NCI-H128 (cell line): Measurements from ENCODE around the gene SMAP1.
"Not testable (repeated sequence)": the region's sequence is repeated elsewhere in the genome, so short reads cannot be mapped to it uniquely, and the experiment has no call there.

ENCODE experiments used
- DNase-seq: peaks from one replicate; lab custom pipeline; 2025; ENCODE audit not compliant: unreplicated experiment; lab: John Stamatoyannopoulos, UW

The SMAP1 gene

DNA sequence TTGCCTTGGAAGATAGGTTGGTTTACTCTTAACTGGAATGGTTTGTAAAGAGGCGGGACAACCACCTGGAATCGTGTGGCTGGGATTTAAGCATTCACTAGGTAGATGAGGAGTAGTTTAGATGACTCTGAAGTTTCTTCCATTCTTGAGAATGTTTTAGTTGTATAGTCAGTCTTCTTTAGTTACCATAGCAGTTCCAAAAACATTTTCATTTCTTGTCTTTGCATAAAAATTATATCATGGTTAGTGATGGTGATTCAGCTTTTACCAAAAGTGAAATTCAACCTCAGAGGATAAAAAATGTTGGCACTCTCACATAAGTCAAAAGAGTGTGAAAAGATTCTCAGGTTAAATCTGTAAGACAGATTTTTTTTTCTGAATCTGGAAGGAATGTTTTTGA, 70.3 kb downstream of the SMAP1 start:
- DNase-seq: no peak

DNA sequence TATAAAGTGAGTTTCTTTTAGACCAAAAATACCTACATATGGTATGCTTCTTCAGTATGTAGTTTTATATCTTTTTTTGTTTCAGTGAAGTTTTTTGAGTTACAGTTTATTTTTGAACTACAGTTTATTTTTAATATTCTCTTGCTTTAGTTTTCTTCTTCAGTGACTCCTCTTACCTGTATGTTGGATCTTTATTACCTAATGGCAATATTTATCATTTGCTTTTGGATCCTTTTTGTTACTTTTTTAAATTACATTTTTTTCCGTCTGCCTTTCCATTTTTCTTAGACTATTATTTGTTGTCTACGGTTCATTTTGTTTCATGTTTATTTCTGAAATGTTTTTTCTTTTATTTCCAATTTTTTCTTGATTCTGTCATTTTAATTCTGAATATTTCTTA, 71.9 kb downstream of the SMAP1 start:
- DNase-seq: no peak

DNA sequence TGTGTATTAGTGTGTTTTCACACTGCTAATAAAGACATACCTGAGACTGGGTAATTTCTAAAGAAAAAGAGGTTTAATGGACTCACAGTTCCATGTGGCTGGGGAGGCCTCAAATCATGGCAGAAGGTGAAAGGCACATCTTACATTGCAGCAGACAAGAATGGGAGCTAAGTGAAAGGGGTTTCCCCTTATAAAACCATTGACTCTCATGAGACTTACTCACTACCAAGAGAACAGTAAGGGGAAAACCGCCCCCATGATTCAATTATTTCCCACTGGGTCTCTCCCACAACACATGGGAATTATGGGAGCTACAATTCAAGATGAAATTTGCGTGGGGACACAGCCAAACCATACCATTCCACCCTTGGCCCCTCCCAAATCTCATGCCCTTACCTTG, 73.1 kb downstream of the SMAP1 start:
- DNase-seq: not testable (repeated sequence)

DNA sequence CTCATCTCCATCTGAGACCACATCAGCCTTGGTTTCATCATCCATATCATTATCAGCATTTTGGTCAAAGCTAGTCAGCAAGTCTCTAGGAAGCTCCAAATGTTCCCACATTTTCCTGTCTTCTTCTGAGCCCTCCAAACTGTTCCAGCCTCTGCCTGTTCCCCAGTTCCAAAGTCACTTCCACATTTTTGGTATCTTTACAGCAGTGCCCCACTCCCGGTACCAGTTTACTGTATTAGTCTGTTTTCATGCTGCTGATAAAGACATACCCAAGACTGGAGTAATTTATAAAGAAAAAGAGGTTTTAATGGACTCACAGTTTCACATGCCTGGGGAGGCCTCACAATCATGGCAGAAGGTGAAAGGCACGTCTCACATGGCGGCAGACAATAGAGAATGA, 74.8 kb downstream of the SMAP1 start:
- DNase-seq: not testable (repeated sequence)

DNA sequence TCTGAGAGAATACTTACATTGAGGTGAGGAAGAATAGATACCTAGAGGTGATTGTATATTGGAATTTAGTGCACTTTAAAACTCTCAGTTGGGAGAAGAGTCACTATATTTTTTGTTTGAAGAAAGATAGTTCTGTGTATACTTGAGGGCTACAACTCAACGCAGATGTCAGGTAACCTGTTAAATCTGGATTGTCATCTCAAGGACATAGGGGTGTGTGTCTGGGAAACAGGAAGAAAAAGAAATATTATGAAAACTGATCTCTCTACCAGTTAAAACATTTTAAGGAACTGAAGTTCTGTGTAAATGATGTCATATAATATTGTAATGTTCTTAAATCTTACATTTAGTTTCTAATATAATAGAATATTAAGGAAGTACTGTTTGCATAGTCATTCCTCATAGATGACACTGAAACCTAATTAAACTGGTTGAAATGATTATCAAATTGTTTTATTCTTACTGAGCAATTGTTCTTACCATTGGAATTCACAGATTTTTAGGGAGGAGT, 86.2 kb downstream of the SMAP1 start:
- no peak for DNase-seq

DNA sequence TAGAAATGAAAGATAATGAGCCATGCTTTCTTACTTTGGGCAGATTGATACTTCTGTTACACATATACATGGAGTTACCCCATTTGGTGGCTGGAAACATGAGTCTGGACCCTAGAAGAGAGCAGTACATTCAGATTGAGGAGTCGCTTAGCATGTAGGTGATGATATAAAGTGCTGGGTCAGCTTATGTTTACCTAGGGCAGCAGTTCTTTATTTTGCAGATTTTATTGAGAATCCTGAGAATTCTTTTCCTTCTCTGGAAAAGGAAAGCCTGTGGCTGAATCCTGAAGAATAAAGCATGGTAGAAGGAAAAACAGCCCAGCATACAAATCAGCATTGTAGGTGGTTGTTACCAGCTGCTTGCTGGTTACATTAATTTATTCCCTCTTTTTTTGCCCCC, 91.2 kb downstream of the SMAP1 start:
- DNase-seq: no peak

DNA sequence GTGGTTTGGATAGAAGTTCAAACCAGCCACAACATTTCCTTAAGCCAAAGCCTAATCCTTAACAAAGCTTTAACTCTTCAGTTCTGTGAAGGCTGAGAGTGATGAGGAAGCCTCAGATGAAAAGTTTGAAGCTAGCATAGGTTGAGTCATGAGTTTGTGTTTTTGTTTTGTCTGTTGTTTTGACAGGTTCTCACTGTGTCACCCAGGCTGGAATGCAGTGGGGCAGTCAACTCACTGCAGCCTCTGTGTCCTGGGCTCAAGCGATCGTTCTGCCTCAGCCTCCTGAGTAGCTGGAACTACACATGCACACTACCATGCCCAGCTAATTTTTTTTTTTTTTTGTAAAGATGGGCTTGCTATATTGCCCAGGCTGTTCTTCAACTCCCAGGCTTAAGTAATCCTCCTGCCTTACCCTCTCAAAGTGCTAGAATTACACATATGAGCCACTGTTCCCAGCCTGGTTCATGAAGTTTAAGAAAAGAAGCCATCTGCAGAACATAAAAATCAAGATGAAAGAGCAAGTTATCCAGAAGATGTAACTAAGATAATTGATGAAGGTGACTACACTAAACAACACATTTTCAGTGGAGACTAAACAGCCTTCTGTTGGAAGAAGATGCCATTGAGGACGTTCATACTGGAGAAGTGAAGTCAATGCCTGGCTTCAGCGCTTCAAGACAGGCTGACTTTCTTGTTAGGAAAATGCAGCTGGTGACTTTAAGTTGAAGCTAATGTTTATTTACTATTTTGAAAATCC, 96.2 kb downstream of the SMAP1 start:
- no peak for DNase-seq

DNA sequence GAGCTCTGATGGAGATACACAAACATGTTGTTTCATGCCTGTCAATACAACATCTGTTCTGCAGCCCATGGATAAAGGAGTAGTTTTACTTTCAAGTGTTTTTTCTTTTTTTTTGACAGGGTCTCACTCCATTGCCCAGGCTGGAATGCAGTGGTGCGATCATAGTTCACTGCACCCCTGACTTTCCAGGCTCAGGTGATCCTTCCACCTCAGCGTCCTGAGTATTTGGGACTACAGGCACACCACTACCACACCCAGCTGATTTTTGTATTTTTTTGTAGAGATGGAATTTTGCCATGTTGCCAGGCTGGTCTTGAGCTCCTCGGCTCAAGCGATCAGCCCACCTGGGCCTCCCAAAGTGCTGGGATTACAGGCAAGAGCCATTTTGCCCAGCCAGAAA, 97.0 kb downstream of the SMAP1 start:
- DNase-seq: no peak

DNA sequence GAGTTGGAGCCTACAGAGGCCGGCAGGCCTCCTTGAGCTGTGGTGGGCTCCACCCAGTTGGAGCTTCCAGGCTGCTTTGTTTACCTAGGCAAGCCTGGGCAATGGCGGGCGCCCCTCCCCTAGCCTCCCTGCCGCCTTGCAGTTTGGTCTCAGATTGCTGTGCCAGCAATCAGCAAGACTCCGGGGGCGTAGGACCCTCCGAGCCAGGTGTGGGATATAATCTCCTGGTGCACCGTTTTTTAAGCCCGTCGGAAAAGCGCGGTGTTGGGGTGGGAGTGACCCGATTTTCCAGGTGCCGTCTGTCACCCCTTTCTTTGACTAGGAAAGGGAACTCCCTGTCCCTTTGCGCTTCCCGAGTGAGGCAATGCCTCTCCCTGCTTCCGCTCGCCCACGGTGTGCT, 103.7 kb downstream of the SMAP1 start:
- DNase-seq: not testable (repeated sequence)

DNA sequence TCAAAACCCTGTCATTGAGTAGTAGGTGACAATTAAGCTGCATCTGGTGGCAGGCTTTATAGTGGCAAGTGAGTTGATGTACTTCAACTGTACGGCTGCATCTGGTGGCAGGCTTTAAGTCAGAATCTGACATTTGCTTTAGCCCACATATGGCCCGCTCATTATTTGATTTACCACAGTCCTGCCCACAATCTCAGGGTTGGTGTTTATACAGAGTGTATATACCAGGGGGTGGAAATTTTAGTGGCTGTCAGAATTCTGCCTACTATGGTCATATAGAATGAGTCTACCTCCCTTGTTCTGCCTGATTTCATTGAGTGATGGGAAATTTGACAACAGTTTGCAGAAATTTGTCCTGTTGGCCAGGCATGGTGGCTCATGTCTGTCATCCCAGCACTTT, 112.3 kb downstream of the SMAP1 start:
- no peak for DNase-seq

DNA sequence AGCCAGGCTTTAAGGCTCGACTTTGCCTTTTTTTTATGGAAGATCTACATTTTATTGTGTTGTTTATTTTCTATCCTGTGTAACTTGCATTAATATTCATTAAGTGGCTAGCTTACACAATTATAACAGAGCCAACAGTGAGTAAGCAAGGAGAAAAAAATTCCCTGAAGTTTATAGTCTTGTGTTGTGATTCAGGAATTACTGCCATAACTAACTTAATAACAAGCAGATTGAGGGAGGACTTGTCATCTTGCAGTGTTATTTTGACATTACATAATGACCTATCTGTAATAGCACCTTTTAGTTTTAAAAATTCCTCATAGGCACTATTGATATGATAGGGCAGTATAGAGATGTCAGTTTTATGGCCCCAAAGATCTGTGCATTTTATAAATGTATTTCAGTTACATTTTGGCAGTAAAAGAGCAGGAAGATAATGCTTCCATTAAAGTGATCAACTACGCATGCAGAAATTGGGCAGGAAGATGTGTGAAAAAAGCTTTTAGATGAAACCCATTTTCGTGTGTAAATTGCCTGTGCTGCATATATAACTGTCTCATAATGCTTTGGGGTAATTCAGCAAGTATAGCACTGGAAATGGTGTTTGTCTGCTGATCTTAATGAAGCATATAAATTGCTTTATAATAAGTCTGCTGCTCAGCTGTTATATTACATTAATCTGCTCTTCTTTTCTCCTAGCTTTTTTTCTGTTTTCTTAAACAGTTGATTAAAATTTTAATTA, 123.0 kb downstream of the SMAP1 start:
- DNase-seq: no peak

DNA sequence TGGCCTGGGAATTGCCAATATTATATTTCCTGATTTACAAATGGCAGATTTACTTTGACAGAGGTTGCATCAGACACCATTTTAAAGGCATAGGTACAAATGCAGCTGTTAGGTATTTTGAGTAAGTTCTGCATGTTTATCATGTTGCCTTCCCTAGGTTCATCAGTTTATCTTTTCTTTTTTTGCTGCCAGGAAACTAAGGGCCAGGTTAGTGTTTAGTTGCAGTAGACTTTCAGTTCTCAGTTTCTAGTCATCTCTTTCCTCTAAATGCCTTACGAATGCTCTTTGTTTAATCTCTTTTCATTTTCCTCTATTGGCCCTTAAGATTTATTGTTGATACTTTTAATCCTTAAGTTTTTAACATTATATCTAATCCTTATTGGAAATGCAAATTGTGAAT, 129.9 kb downstream of the SMAP1 start:
- DNase-seq: no peak

DNA sequence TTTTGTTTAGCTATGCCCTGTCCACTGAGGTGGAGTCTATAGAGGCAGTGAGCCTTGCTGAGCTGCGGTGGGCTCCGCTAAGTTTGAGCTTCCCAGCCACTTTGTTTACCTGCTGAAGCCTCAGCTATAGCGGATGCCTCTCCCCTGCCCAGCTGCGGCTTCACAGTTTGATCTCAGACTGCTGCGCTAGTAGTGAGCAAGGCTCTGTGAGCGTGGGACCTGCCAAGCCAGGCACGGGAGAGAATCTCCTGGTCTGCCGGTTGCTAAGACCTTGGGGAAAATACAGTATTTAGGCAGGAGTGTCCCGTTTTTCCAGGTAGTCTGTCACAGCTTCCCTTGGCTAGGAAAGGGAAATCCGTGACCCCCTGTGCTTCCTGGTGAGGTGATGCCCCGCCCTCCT, 138.4 kb downstream of the SMAP1 start:
- no peak for DNase-seq

DNA sequence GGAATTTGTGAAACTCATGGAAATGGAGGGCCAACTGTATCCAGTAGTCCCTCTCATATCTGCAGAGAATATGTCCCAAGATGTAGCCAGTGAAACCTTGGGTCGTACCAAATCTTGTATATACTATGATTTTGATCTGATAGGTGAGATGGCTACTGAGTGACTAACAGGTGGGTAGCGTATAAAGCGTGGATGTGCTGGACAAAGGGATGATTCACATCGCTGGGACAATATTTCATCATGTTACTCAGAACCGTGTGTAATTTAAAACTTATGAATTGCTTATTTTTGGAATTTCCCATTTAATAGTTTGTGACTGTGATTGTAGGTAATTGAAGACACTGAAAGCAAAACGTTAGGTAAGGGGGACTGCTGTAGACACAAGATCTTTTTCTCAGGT, 144.1 kb downstream of the SMAP1 start:
- no peak for DNase-seq

DNA sequence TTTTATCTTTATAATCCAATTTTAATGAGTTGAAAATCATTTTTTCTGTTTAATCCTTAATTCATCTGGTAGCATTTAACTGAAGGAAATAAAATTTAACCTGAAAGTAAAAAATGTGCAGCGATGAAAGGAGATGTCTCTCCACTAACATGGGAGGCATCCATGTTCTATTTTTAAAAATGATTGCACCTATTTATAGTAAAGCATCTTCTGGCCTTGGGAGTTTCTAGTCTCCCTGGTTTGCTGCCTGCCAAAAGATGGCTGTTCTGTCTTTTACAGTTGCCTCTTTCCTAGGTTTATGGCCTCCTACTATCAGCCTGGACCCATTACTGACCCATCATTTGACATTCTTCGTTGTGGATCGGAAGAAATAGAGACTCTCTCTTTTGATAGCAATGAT, 146.2 kb downstream of the SMAP1 start:
- DNase-seq: no peak

DNA sequence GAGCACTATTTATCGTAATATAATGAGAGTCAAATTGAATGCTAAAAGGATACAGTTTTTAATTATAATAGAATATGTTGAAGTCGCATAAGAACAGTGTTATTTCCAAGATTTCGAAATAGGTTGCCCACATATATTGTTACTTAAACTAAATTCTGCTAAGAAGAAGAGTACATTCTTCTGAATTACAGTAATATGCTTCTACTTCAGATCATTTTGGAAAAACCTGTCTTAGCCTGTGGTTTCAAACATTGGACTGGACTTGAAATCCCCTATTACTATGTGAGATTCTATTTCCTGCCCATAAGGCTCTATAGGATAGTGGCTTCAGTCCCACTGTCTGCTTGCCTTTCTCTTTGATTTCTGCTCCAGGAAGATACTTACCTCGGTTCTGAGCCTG, 152.0 kb downstream of the SMAP1 start:
- DNase-seq: no peak

DNA sequence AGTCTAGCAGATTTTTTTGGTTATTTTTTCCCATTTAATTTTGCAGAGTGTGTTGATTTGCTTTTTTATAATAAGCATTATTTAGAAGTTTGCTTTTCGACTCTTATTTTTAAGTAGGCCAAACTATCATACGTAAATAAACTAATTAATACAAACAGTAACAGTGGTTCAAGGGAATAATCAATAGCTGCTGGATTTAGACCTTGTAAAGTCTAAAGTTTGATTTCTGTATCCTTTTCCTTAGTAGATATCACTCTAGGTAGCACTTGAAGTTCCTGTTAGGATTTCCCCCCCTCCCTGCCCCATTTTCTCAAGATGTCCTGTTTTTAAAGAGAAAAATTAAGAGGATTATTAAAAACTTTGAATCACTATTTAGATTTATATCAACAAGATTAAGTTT, 153.1 kb downstream of the SMAP1 start:
- no peak for DNase-seq

DNA sequence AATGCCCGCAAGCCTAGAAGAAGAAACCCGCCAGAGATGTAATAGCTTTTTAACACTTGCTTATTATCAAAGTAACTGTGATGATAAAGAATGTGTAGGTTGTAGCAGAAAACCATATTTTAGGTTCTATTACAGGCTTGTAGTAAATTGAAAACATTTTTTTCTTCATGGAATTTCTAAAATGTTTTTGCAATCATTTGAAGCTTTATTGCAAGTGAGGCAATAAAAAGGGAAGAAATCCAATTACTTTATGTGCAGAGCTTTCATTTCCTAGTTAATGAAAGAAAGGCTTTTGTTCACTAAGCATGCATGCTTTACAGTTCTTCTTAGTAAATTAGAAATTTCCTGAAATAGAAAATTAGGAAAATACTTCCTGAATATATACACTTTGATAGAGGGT, 154.1 kb downstream of the SMAP1 start:
- DNase-seq: no peak

DNA sequence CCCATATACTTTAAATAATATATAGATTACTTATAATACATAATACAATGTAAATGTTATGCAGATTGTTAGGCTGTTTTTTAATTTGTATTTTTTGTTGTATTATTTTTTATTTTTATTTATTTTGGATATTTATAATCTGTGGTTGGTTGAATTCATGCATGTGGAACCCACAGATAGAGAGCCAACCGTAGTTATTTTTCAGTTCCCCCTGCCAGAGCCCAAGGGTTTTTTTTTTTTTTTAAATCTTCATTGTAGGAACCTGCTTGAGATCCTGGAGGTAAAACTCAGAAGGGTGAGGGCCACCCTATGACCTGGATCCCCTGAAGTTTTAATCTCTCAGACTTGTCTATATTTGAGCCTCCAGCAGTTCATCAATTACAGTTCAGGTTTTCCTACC, 156.0 kb downstream of the SMAP1 start:
- no peak for DNase-seq

DNA sequence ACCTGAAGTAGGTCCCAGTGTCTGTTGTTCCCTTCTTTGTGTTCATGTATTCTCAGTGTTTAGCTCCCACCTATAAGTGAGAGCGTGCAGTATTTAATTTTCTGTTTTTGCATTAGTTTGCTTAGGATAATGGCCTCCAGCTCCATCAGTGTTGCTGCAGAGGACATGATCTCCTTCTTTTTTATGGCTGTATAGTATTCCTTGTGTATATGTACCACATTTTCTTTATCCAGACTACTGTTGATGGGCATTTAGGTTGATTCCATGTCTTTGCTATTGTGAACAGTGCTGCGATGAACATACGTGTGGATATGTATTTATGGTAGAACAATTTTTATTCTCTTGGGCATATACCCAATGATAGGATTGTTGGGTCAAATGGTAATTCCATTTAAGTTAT, 163.7 kb downstream of the SMAP1 start:
- no peak for DNase-seq

DNA sequence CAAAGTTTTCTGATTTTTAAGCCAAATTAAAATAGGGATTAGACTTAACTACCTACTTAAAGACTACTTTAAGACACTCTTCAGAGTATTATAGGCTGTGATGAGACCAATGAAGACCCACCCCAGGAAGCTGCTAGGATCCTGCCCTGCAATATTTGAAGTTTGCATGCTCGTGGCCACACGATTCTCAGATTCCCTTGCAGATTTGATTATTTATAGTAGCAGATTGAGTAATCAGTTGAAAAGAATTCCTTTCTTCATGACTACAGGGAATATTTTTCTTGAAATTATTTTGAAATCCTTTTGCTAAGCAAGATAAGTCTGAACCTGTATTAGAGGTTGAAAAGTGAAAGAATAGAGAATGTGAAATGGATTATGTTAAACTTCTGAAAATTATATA, 166.8 kb downstream of the SMAP1 start:
- no peak for DNase-seq

DNA sequence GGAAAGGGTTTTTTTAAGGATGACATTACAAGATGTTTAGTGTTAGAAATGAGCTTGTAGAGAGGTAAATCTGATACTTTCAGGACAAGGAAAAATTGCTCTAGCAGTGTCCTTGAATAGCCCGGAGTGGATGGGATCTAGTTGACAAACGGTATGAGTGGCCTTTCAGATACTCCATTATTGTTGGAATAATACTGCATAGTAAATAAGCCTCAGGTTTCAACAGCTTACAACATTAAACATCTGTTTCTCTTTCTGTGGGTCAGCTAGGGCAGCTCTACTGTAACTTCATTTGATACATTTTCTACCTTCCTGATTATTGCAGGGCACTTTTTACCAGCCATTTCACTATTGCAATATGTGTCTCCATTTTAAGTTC, 171.2 kb downstream of the SMAP1 start:
- DNase-seq: no peak
